H1 (cell line): ENCODE measurements around the gene RAP1A. TPM values are rescaled to one million over a fixed set of nuclear protein-coding genes. Genes with fewer than 3 reads are reported as not detected.

Source experiments
- CTCF ChIA-PET: fragments of 300-600 bp; sonication (Branson Sonifier 250); formaldehyde crosslinking; loops from one replicate; lab custom pipeline; 2021; ENCODE audit not compliant: partially characterized antibody; lab: Charles Lee
- POLR2A ChIA-PET: fragments of 300-600 bp; sonication (Branson Sonifier 250); formaldehyde crosslinking; loops from one replicate; lab custom pipeline; 2021; ENCODE audit warnings: inconsistent platforms; ENCODE audit not compliant: partially characterized antibody; lab: Charles Lee
- DNase-seq, 2 experiments: peaks; one replicate each; pipeline versions ENCODE4 v3.0.0 to v3.0.0-alpha.2; 2010 to 2022; ENCODE audit warnings: low spot score in 2 of 2, low read depth in 1 of 2, mixed read lengths in 1 of 2
- FAIRE-seq: peaks from 2 replicates; lab custom pipeline; 2011; peaks lifted over from hg19 to GRCh38; lab: Jason Lieb, UNC
- H2AFZ ChIP-seq: 2 replicates; pipeline ENCODE4 v1.8.1; 2012; ENCODE audit warnings: low read length, inconsistent platforms
- H2AK5ac ChIP-seq: 2 replicates; pipeline ENCODE4 v1.6.1; 2013; ENCODE audit warnings: low read depth, low read length
- H2BK120ac ChIP-seq: replicated peaks from 2 replicates; pipeline ENCODE3; 2013; ENCODE audit warnings: low read depth, low read length, inconsistent platforms
- H2BK12ac ChIP-seq: 2 replicates; pipeline ENCODE4 v1.6.1; 2013; ENCODE audit warnings: low read depth, low read length
- H2BK15ac ChIP-seq: 2 replicates; pipeline ENCODE4 v1.6.1; 2013; ENCODE audit warnings: low read length
- H2BK20ac ChIP-seq: 2 replicates; pipeline ENCODE4 v1.6.1; 2013; ENCODE audit warnings: low read length
- H2BK5ac ChIP-seq: 2 replicates; pipeline ENCODE4 v1.6.1; 2013; ENCODE audit warnings: low read depth, low read length
- H3K14ac ChIP-seq: 2 replicates; pipeline ENCODE4 v1.6.1; 2013; ENCODE audit warnings: inconsistent platforms; ENCODE audit not compliant: insufficient read length
- H3K18ac ChIP-seq: 2 replicates; pipeline ENCODE4 v1.6.1; 2013; ENCODE audit warnings: low read length; ENCODE audit errors: extremely low read depth
- H3K23ac ChIP-seq: 2 replicates; pipeline ENCODE4 v1.6.1; 2013; ENCODE audit warnings: inconsistent platforms; ENCODE audit not compliant: insufficient read length
- H3K23me2 ChIP-seq: 2 replicates; pipeline ENCODE4 v1.6.1; 2013; ENCODE audit warnings: low read depth, low read length
- H3K27ac ChIP-seq: 2 replicates; pipeline ENCODE4 v1.6.1; 2011; ENCODE audit warnings: low read depth, low read length, inconsistent platforms
- H3K27me3 ChIP-seq, 4 experiments: replicated peaks in 1 of 4; 1 replicate in 1 of 4; 2 replicates in 3 of 4; pipeline versions ENCODE4 v1.6.1 to v1.8.1; 2011 to 2013; ENCODE audit warnings: low read length in 3 of 4, mild to moderate bottlenecking in 3 of 4, inconsistent platforms in 2 of 4, mixed read lengths in 2 of 4, moderate library complexity in 1 of 4; ENCODE audit not compliant: control insufficient read depth in 3 of 4, insufficient read depth in 3 of 4; ENCODE audit errors: extremely low read depth in 1 of 4
- H3K36me3 ChIP-seq, 4 experiments: 2 replicates each; pipeline versions ENCODE4 v1.6.1 to v1.8.1; 2011 to 2013; ENCODE audit warnings: mild to moderate bottlenecking in 4 of 4, low read length in 3 of 4, moderate library complexity in 2 of 4, control low read depth in 1 of 4, inconsistent platforms in 1 of 4; ENCODE audit not compliant: insufficient read depth in 4 of 4, control insufficient read depth in 2 of 4
- H3K4ac ChIP-seq: replicated peaks from 2 replicates; pipeline ENCODE3; 2013; ENCODE audit warnings: low read length, low read depth, mixed read lengths, inconsistent platforms; ENCODE audit not compliant: insufficient read length
- H3K4me1 ChIP-seq, 4 experiments: replicated peaks in 1 of 4; 1 replicate in 1 of 4; 2 replicates in 3 of 4; pipeline versions ENCODE4 v1.6.1 to v1.8.1; 2011 to 2013; ENCODE audit warnings: low read length in 3 of 4, inconsistent platforms in 2 of 4, mixed read lengths in 1 of 4; ENCODE audit not compliant: insufficient read depth in 4 of 4, control insufficient read depth in 3 of 4
- H3K4me2 ChIP-seq, 2 experiments: 2 replicates each; pipeline versions ENCODE4 v1.6.1 to v1.8.1; 2011 to 2013; ENCODE audit warnings: low read depth in 2 of 2, low read length in 2 of 2, control low read depth in 1 of 2, inconsistent platforms in 1 of 2, mild to moderate bottlenecking in 1 of 2; ENCODE audit not compliant: insufficient read depth in 1 of 2
- H3K4me3 ChIP-seq, 4 experiments: fragments of 200-600, 300-600 bp in 1 of 4; sonication (generic), shearing (Covaris generic), sonication (Bioruptor Twin) in 1 of 4; 2 replicates each; pipeline versions ENCODE4 v1.5.1 to v1.8.1; 2011 to 2016; ENCODE audit warnings: low read length in 4 of 4, low read depth in 3 of 4, control low read depth in 2 of 4, inconsistent platforms in 2 of 4, mild to moderate bottlenecking in 2 of 4, mixed read lengths in 1 of 4, moderate library complexity in 1 of 4; ENCODE audit not compliant: insufficient read depth in 2 of 4; ENCODE audit errors: extremely low read depth in 1 of 4
- H3K56ac ChIP-seq: replicated peaks from 2 replicates; pipeline ENCODE3; 2013; ENCODE audit warnings: low read depth, mild to moderate bottlenecking, mixed read lengths, low read length, inconsistent platforms; ENCODE audit not compliant: insufficient read length
- H3K79me1 ChIP-seq: 2 replicates; pipeline ENCODE4 v1.6.1; 2013; ENCODE audit warnings: low read depth, low read length, control low read depth
- H3K79me2 ChIP-seq, 2 experiments: 2 replicates each; pipeline versions ENCODE4 v1.6.1 to v1.8.1; 2012 to 2013; ENCODE audit warnings: low read length in 2 of 2, mild to moderate bottlenecking in 2 of 2, inconsistent platforms in 1 of 2; ENCODE audit not compliant: insufficient read depth in 2 of 2, control insufficient read depth in 1 of 2
- H3K9ac ChIP-seq, 4 experiments: replicated peaks in 1 of 4; 1 replicate in 1 of 4; 2 replicates in 3 of 4; pipeline versions ENCODE4 v1.6.1 to v1.8.1; 2011 to 2013; ENCODE audit warnings: low read depth in 3 of 4, low read length in 3 of 4, control low read depth in 2 of 4, mild to moderate bottlenecking in 2 of 4, moderate library complexity in 2 of 4, inconsistent platforms in 1 of 4; ENCODE audit errors: extremely low read depth in 1 of 4
- H3K9me3 ChIP-seq, 2 experiments: 2 replicates each; pipeline versions ENCODE4 v1.6.1 to v1.8.1; 2012 to 2013; ENCODE audit warnings: mild to moderate bottlenecking in 2 of 2, moderate library complexity in 2 of 2, control low read depth in 1 of 2, inconsistent platforms in 1 of 2, low read depth in 1 of 2, low read length in 1 of 2, mixed read lengths in 1 of 2; ENCODE audit not compliant: insufficient read depth in 2 of 2
- H4K20me1 ChIP-seq, 2 experiments: replicated peaks in 1 of 2; 2 replicates each; pipeline versions ENCODE3 to v1.8.1; 2011 to 2013; ENCODE audit warnings: inconsistent platforms in 2 of 2, low read length in 2 of 2, mild to moderate bottlenecking in 1 of 2; ENCODE audit not compliant: insufficient read depth in 2 of 2, control insufficient read depth in 1 of 2
- H4K5ac ChIP-seq: 2 replicates; pipeline ENCODE4 v1.6.1; 2013; ENCODE audit warnings: low read length, low read depth, mixed read lengths, inconsistent platforms; ENCODE audit not compliant: insufficient read length
- H4K8ac ChIP-seq: 2 replicates; pipeline ENCODE4 v1.8.0; 2013; ENCODE audit warnings: mild to moderate bottlenecking, moderate library complexity, low read length, inconsistent platforms; ENCODE audit not compliant: insufficient read depth; ENCODE audit errors: extremely low read depth
- H4K91ac ChIP-seq: replicated peaks from 2 replicates; pipeline ENCODE3; 2013; ENCODE audit warnings: low read length, mixed read lengths, inconsistent platforms; ENCODE audit not compliant: insufficient read length
- ASH2L ChIP-seq: fragments of 200-600, 300-600 bp; sonication (generic); IDR thresholded peaks from one replicate; pipeline ENCODE4 v1.7.1; 2017; ENCODE audit warnings: low read length
- BACH1 ChIP-seq: IDR thresholded peaks from 2 replicates; pipeline ENCODE4 v1.6.1; 2012; ENCODE audit warnings: low read length, improper control_type of control experiment
- BCL11A ChIP-seq, 2 experiments: IDR thresholded peaks; one replicate each; pipeline ENCODE4 v1.6.1; 2011; ENCODE audit warnings: low read depth in 2 of 2, low read length in 2 of 2, mild to moderate bottlenecking in 2 of 2
- CREB1 ChIP-seq: IDR thresholded peaks from 2 replicates; pipeline ENCODE4 v1.6.1; 2012; ENCODE audit warnings: inconsistent platforms
- EP300 ChIP-seq, 2 experiments: IDR thresholded peaks; 1 replicate in 1 of 2; 2 replicates in 1 of 2; pipeline ENCODE4 v1.6.1; 2011 to 2012; ENCODE audit warnings: low read depth in 2 of 2, low read length in 2 of 2, mild to moderate bottlenecking in 2 of 2, borderline replicate concordance in 1 of 2, inconsistent platforms in 1 of 2, moderate library complexity in 1 of 2
- HDAC2 ChIP-seq, 2 experiments: fragments of 300-600 bp in 1 of 2; sonication (generic) in 1 of 2; IDR thresholded peaks; 2 replicates each; pipeline ENCODE4 v1.6.1; 2011 to 2012; ENCODE audit warnings: low read depth in 2 of 2, low read length in 2 of 2, mild to moderate bottlenecking in 2 of 2, moderate library complexity in 2 of 2, borderline replicate concordance in 1 of 2, inconsistent platforms in 1 of 2
- KDM1A ChIP-seq: fragments of 200-600, 300-600 bp; sonication (generic); IDR thresholded peaks from 2 replicates; pipeline ENCODE4 v1.7.1; 2016; ENCODE audit warnings: mild to moderate bottlenecking, low read length, borderline replicate concordance
- KDM4A ChIP-seq: IDR thresholded peaks from one replicate; pipeline ENCODE4 v1.7.1; 2012; ENCODE audit warnings: low read depth, mild to moderate bottlenecking, moderate library complexity, low read length, inconsistent platforms; ENCODE audit not compliant: severe bottlenecking
- SAP30 ChIP-seq: fragments of 300-600 bp; sonication (generic); IDR thresholded peaks from 2 replicates; pipeline ENCODE4 v1.7.1; 2012; ENCODE audit warnings: low read length, moderate library complexity, mild to moderate bottlenecking, inconsistent platforms; ENCODE audit not compliant: insufficient read depth, insufficient replicate concordance
- SP1 ChIP-seq: IDR thresholded peaks from 2 replicates; pipeline ENCODE4 v1.6.1; 2011; ENCODE audit warnings: low read depth, low read length
- TCF12 ChIP-seq: IDR thresholded peaks from 2 replicates; pipeline ENCODE4 v1.6.1; 2011; ENCODE audit warnings: low read depth, mild to moderate bottlenecking, low read length
- polyA plus RNA-seq, 7 experiments: library from polyadenylated mRNA; depleted of rRNA in 3 of 7; stranded (reverse) in 5 of 7; unstranded in 2 of 7; fragments of >200 nt in 5 of 7; fragments of 200-250 nt in 2 of 7; gene quantifications; 1 replicate in 5 of 7; 2 replicates in 1 of 7; 4 replicates in 1 of 7; pipeline versions ENCODE4 v1.2.1 to v1.2.3, GENCODE V29; 2011 to 2013; ENCODE audit warnings: missing spikeins in 2 of 7, mixed read lengths in 2 of 7
- total RNA-seq: library from RNA; stranded (reverse); fragmentation: NEBNext Ultra II Directional; extraction: Animal tissue kit (Norgen Biotek cat#: 25700); gene quantifications from 2 replicates; pipeline ENCODE4 v1.2.1, GENCODE V29; 2021

Gene RAP1A
- total and polyA plus RNA-seq, 2 of the 8 experiments (the other 6 are each of a cell fraction or from before 2014, with no cell fraction given): 10.9 to 35.8 TPM

- no peak for FAIRE-seq
- H3K27me3 ChIP-seq: no peaks in the 10 kb centered on the region
- POLR2A ChIA-PET: no interaction called here
Observed at GRCh38 chr1:111696330-111696729, 76.7 kb downstream of the RAP1A start.

More at GRCh38 chr1:111696330-111696729, 76.7 kb downstream of the RAP1A start:
- H2AK5ac ChIP-seq: no peak overlapping the region
- H4K20me1 ChIP-seq: peaks cover 0 to 1% of the 10 kb centered on the region in 2 experiments
- no peak overlapping the region for H3K9ac ChIP-seq
- no peak for TF ChIP-seq CREB1
- no peak for TF ChIP-seq HDAC2 (IDR thresholded peaks at IDR 0.05; ENCODE audit: borderline replicate concordance in 1 of 2, low read depth in 2 of 2, low read length in 2 of 2)
- TF ChIP-seq BCL11A (IDR thresholded peaks at IDR 0.05; ENCODE audit: low read depth in 2 of 2, low read length in 2 of 2): no peak
- TF ChIP-seq SP1: no peak
- no peak for TF ChIP-seq TCF12
- TF ChIP-seq EP300 (IDR thresholded peaks at IDR 0.05; ENCODE audit: borderline replicate concordance in 1 of 2, low read depth in 2 of 2, low read length in 2 of 2): no peak
- TF ChIP-seq ASH2L: no peak
- no peak for TF ChIP-seq KDM4A
- TF ChIP-seq SAP30: no peak
- no peak for TF ChIP-seq KDM1A
- no peak for TF ChIP-seq BACH1
- CTCF ChIA-PET: no interaction called here
- no peak overlapping the region for H3K27ac ChIP-seq
- H4K5ac ChIP-seq: no peak overlapping the region
- H2AFZ ChIP-seq: no peak overlapping the region
- H4K91ac ChIP-seq: no peak overlapping the region
- H3K56ac ChIP-seq: no peak overlapping the region
- no peaks in the 10 kb centered on the region for H3K4me1 ChIP-seq
- H3K18ac ChIP-seq: no peak overlapping the region
- no peaks in the 10 kb centered on the region for H3K9me3 ChIP-seq
- H3K4me3 ChIP-seq: no peak overlapping the region
- no peak overlapping the region for H2BK12ac ChIP-seq
- no peak overlapping the region for H2BK15ac ChIP-seq
- peaks cover 2 to 24% (median 7%) of the 10 kb centered on the region in 4 experiments; a peak in 7 of 8 replicates for H3K36me3 ChIP-seq
- H3K14ac ChIP-seq: no peak overlapping the region
- H3K23ac ChIP-seq: no peak overlapping the region
- no peak for DNase-seq
- H3K23me2 ChIP-seq: no peaks in the 10 kb centered on the region
- H3K4me2 ChIP-seq: no peak overlapping the region
- no peak overlapping the region for H4K8ac ChIP-seq
- H3K79me1 ChIP-seq: no peaks in the 10 kb centered on the region
- no peaks in the 10 kb centered on the region for H3K79me2 ChIP-seq
- no peak overlapping the region for H2BK120ac ChIP-seq
- no peak overlapping the region for H2BK20ac ChIP-seq
- H3K4ac ChIP-seq: no peak overlapping the region
- no peak overlapping the region for H2BK5ac ChIP-seq
